PC-3 (cell line): ENCODE results near the gene CLTCL1.

Source experiments
- CTCF ChIP-seq: fragments of 300-600 bp; sonication (generic); conservative IDR thresholded peaks from 2 replicates; pipeline ENCODE4 v1.5.1; 2017; ENCODE audit warnings: antibody characterized with exemption, low read depth, mild to moderate bottlenecking, low read length
- EZH2 ChIP-seq: fragments of 300-600 bp; sonication (generic); IDR thresholded peaks from one replicate; pipeline ENCODE4 v1.6.1; 2017; ENCODE audit warnings: antibody characterized with exemption, mild to moderate bottlenecking, low read length; ENCODE audit not compliant: unreplicated experiment
- EZH2phosphoT487 ChIP-seq: fragments of 300-600 bp; sonication (generic); IDR thresholded peaks from 2 replicates; pipeline ENCODE4 v1.6.1; 2018; ENCODE audit warnings: mild to moderate bottlenecking, antibody characterized with exemption, low read length, borderline replicate concordance

GRCh38 chr22:19291580-19292457 is at the start of gene CLTCL1:
- TF ChIP-seq CTCF: no peak
- TF ChIP-seq EZH2phosphoT487: no peak
- no peak for TF ChIP-seq EZH2
